ENCODE results near the gene PRCC. TPM values are rescaled to one million over a fixed set of nuclear protein-coding genes. Genes with fewer than 3 reads are reported as not detected.

The PRCC gene
- total and polyA plus RNA-seq, 2 of the 4 experiments (the other 2 are of a cell fraction) = 10.6 to 59.6 TPM

- Histone ChIP-seq H3K4me2 (ENCODE audit: low read depth, low read length) (no peak overlapping the region), H2BK5ac (ENCODE audit: low read depth, low read length, poor library complexity, severe bottlenecking) (no peak overlapping the region), H3K9ac (ENCODE audit: low read depth, low read length) (no peak overlapping the region), H3K14ac (replicated peaks; ENCODE audit: low read depth, low read length) (no peak overlapping the region), H4K5ac (ENCODE audit: low read depth, low read length) (no peak overlapping the region), H3K56ac (ENCODE audit: extremely low read depth, insufficient read depth, low read length) (no peak overlapping the region), H3K9me3 (ENCODE audit: control insufficient read depth, insufficient read depth, low read length) (no peaks in the 10 kb centered on the region), H3K18ac (ENCODE audit: low read depth, low read length) (no peak overlapping the region), H3K4me3 (ENCODE audit: insufficient read depth, low read depth, low read length) (no peak overlapping the region), H4K91ac (ENCODE audit: insufficient read depth, low read depth, low read length) (no peak overlapping the region), H4K20me1 (ENCODE audit: insufficient read depth, low read length) (no peaks in the 10 kb centered on the region), H3K27me3 (ENCODE audit: control insufficient read depth, insufficient read depth, low read length) (no peaks in the 10 kb centered on the region), H2AK5ac (ENCODE audit: low read depth, low read length) (peak overlapping the region; percentile 39; the same call in 1 of the 2 replicates), H3K27ac (ENCODE audit: insufficient read depth, low read length) (no peak overlapping the region), H3K9me1 (ENCODE audit: insufficient read depth, low read length) (0 out of 2 replicates have a peak, but pooled peaks cover 3% of the 10 kb centered on the region), H2BK120ac (ENCODE audit: low read depth, low read length) (no peak overlapping the region), H2BK20ac (ENCODE audit: low read depth, low read length) (no peak overlapping the region), H3K36me3 (ENCODE audit: control insufficient read depth, insufficient read depth, low read length) (no peaks in the 10 kb centered on the region), H3K79me1 (ENCODE audit: low read depth in 1 of 2, low read length in 2 of 2) (peaks cover 10 to 20% of the 10 kb centered on the region in 2 experiments), H3K4ac (ENCODE audit: low read depth, low read length) (no peak overlapping the region), H3K4me1 (ENCODE audit: control insufficient read depth, insufficient read depth, low read length) (peaks cover 4% of the 10 kb centered on the region), H2AFZ (replicated peaks; ENCODE audit: low read length, poor library complexity) (no peak overlapping the region), H4K8ac (ENCODE audit: low read depth in 2 of 2, low read length in 2 of 2) (no peak overlapping the region), H2BK15ac (ENCODE audit: low read depth, low read length) (no peak overlapping the region), H2AK9ac (replicated peaks; ENCODE audit: low read depth, low read length, poor library complexity) (no peak overlapping the region), H3K23ac (ENCODE audit: low read depth, low read length) (no peak overlapping the region)
- no TSS peak for BruUV-seq (replicated peaks)
- POLR2A ChIA-PET (ENCODE audit: unreplicated experiment) = no interaction called here
- no CpG with 5 or more reads among the region's 5 CpGs for WGBS, 2 experiments (ENCODE audit: extremely low coverage in 2 of 2, insufficient read length in 1 of 2)
- intact Hi-C loops (cut with micrococcal nuclease) = no loop called here
- dilution Hi-C loops (cut with HindIII; ENCODE audit: low sequenced_read_pairs, unreplicated experiment) = no loop called here
- ATAC-seq (ENCODE audit: low read depth) = no peak
- TF ChIP-seq MAZ (IDR thresholded peaks at IDR 0.05; ENCODE audit: borderline replicate concordance, low read depth, low read length) = no peak
- TF ChIP-seq SMC3 (IDR thresholded peaks at IDR 0.05; ENCODE audit: low read depth, low read length) = no peak
- TF ChIP-seq BHLHE40 (IDR thresholded peaks at IDR 0.05; ENCODE audit: low read depth, low read length) = no peak
- no peak for DNase-seq
- in situ Hi-C loops (cut with MboI; ENCODE audit: low sequenced_read_pairs) = no loop called here
- CTCF ChIA-PET = no interaction called here
Observed at GRCh38 chr1:156755527-156755950, 11.8 kb upstream of the PRCC start.

All from IMR-90 (cell line).